ENCODE data around the gene UTP14C. TPM values are rescaled to one million over a fixed set of nuclear protein-coding genes. Genes with fewer than 3 reads are reported as not detected.
A peak's percentile ranks its signal among the peaks of the same experiment; 100 is the strongest.

Gene UTP14C
- total and polyA plus RNA-seq, 2 experiments from 2014 or later = 5.7 to 12.4 TPM

GRCh38 chr13:51997186-51997585, 27.3 kb upstream of the UTP14C start:
- Histone ChIP-seq H3K9ac (no peak overlapping the region), H2AFZ (no peak overlapping the region), H3K9me3 (ENCODE audit: low read depth) (no peaks in the 10 kb centered on the region), H3K79me2 (ENCODE audit: insufficient read depth) (no peaks in the 10 kb centered on the region), H4K20me1 (ENCODE audit: insufficient read depth) (no peaks in the 10 kb centered on the region), H3K9me2 (ENCODE audit: insufficient read depth) (no peaks in the 10 kb centered on the region), H3F3A (ENCODE audit: insufficient read depth) (no peaks in the 10 kb centered on the region), H3K4me1 (ENCODE audit: insufficient read depth) (no peaks in the 10 kb centered on the region), H3K27ac (no peak overlapping the region), H3K27me3 (replicated peaks; ENCODE audit: insufficient read depth) (peaks cover 53% of the 10 kb centered on the region), H3K4me2 (ENCODE audit: unreplicated experiment) (no peak overlapping the region), H3K36me3 (ENCODE audit: low read depth) (no peaks in the 10 kb centered on the region), H3K4me3 (no peak overlapping the region)
- in situ Hi-C loops (cut with MboI) = no loop called here
- no peak for DNase-seq
- TF ChIP-seq EZH2phosphoT487 (IDR thresholded peaks at IDR 0.05; ENCODE audit: insufficient read depth, low read depth) (no peak), EZH2 (IDR thresholded peaks at IDR 0.05; ENCODE audit: insufficient read depth, poor library complexity, severe bottlenecking) (no peak)
- WGBS, 2 experiments (ENCODE audit: low coverage in 1 of 2, low lambda C conversion rate in 2 of 2, missing lambda C conversion rate in 2 of 2) = 50 to 54% methylated on average over 2 of the region's 2 CpGs

- no peak overlapping the region for H3K4me3 ChIP-seq
- H4K20me1 ChIP-seq (ENCODE audit: insufficient read depth) = no peaks in the 10 kb centered on the region
- 35 to 38% methylated on average over 8 of the region's 8 CpGs for WGBS, 2 experiments (ENCODE audit: low coverage in 1 of 2, low lambda C conversion rate in 2 of 2, missing lambda C conversion rate in 2 of 2)
- TF ChIP-seq EZH2 (IDR thresholded peaks at IDR 0.05; ENCODE audit: insufficient read depth, poor library complexity, severe bottlenecking) (no peak), EZH2phosphoT487 (IDR thresholded peaks at IDR 0.05; ENCODE audit: insufficient read depth, low read depth) (no peak)
- H3K9me3 ChIP-seq (ENCODE audit: low read depth) = no peaks in the 10 kb centered on the region
- no peak overlapping the region for H2AFZ ChIP-seq
- no peaks in the 10 kb centered on the region for H3K4me1 ChIP-seq (ENCODE audit: insufficient read depth)
- no peaks in the 10 kb centered on the region for H3K36me3 ChIP-seq (ENCODE audit: low read depth)
- no peak overlapping the region for H3K27ac ChIP-seq
- DNase-seq = no peak
- H3K79me2 ChIP-seq (ENCODE audit: insufficient read depth) = no peaks in the 10 kb centered on the region
- H3K27me3 ChIP-seq (replicated peaks; ENCODE audit: insufficient read depth) = peaks cover 53% of the 10 kb centered on the region
- H3K9me2 ChIP-seq (ENCODE audit: insufficient read depth) = no peaks in the 10 kb centered on the region
- H3F3A ChIP-seq (ENCODE audit: insufficient read depth) = no peaks in the 10 kb centered on the region
- no peak overlapping the region for H3K4me2 ChIP-seq (ENCODE audit: unreplicated experiment)
- no peak overlapping the region for H3K9ac ChIP-seq
- in situ Hi-C loops (cut with MboI) = no loop called here
Measured at GRCh38 chr13:51997641-51998330, 26.7 kb upstream of the UTP14C start.

DNA sequence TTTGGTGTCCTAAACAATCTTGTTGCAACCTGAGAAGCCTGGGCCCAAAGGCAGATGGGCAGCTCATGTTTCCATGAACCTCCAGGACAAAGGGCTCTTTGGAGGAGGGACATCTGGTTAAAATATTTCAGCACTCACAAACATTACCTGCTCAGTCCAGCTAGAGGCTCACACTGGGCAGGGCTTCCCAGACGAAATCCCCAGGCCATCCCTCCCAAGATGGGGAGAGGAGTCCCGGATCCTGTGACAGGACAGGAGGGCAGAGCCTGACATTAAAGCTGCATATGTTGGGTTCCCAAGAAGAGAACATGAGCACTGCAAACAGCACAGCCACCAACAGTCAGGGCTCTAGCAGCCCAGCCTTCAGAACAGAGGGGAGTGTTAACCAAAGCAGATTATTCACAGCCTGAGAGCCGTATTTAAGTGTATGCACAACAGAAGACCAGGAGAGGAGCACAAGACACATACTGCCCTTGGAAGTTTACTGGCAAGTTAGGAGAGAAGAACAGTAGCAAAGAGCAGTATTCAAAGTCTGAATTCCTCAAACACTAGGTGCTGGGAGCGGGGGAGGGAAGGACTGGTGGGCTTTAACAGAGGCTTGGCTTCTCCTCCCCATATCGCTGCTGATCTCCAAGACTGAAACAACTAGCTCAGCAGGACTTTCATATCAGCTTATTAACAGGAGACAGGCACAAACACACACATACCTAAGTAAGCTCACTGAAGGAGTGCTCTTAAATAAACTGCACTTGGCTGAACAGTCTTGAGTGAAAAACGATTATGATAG, 25.6 kb upstream of the UTP14C start:
- Histone ChIP-seq H3F3A (ENCODE audit: insufficient read depth) (no peaks in the 10 kb centered on the region), H3K36me3 (ENCODE audit: low read depth) (no peaks in the 10 kb centered on the region), H3K9me3 (ENCODE audit: low read depth) (no peaks in the 10 kb centered on the region), H3K27me3 (replicated peaks; ENCODE audit: insufficient read depth) (peaks cover 49% of the 10 kb centered on the region), H3K4me3 (no peak overlapping the region), H3K79me2 (ENCODE audit: insufficient read depth) (no peaks in the 10 kb centered on the region), H4K20me1 (ENCODE audit: insufficient read depth) (no peaks in the 10 kb centered on the region), H3K4me2 (ENCODE audit: unreplicated experiment) (no peak overlapping the region), H3K9ac (no peak overlapping the region), H2AFZ (no peak overlapping the region), H3K27ac (no peak overlapping the region), H3K9me2 (ENCODE audit: insufficient read depth) (no peaks in the 10 kb centered on the region), H3K4me1 (ENCODE audit: insufficient read depth) (no peaks in the 10 kb centered on the region)
- whole genome bisulfite sequencing, 2 experiments (ENCODE audit: low coverage in 1 of 2, low lambda C conversion rate in 2 of 2, missing lambda C conversion rate in 2 of 2) = 40 to 42% methylated on average over 6 of the region's 6 CpGs
- DNase-seq = no peak
- in situ Hi-C loops (cut with MboI) = no loop called here
- no peak for TF ChIP-seq EZH2phosphoT487 (IDR thresholded peaks at IDR 0.05; ENCODE audit: insufficient read depth, low read depth)
- TF ChIP-seq EZH2 (IDR thresholded peaks at IDR 0.05; ENCODE audit: insufficient read depth, poor library complexity, severe bottlenecking) = no peak

DNA sequence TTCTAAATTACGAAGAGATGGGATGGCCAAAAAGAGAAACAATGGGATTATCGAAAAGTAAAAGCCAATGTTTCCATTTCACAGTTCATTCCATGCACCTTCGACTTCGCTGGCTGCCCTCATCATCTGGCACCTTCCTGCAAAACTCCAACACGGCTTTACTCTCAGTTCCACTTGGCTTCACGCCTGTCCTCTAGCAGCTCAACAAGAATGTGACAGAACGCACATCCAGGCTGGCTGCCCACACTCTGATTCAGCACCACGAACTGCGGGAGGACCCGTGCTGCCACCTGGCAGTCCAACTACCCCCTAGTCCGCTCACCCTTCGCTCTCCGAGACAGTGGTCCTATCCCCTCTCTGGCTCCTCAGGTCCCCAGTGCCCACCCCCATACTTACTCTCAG, 25.0 kb upstream of the UTP14C start:
- H3K27ac ChIP-seq = no peak overlapping the region
- 25 to 28% methylated on average over 13 of the region's 13 CpGs for WGBS, 2 experiments (ENCODE audit: low coverage in 1 of 2, low lambda C conversion rate in 2 of 2, missing lambda C conversion rate in 2 of 2)
- TF ChIP-seq EZH2phosphoT487 (IDR thresholded peaks at IDR 0.05; ENCODE audit: insufficient read depth, low read depth) (no peak), EZH2 (IDR thresholded peaks at IDR 0.05; ENCODE audit: insufficient read depth, poor library complexity, severe bottlenecking) (no peak)
- no peak overlapping the region for H2AFZ ChIP-seq
- no peak overlapping the region for H3K4me2 ChIP-seq (ENCODE audit: unreplicated experiment)
- peak; percentile 25 for DNase-seq
- in situ Hi-C loops (cut with MboI) = no loop called here
- no peaks in the 10 kb centered on the region for H3K9me2 ChIP-seq (ENCODE audit: insufficient read depth)
- no peak overlapping the region for H3K4me3 ChIP-seq
- H3F3A ChIP-seq (ENCODE audit: insufficient read depth) = no peaks in the 10 kb centered on the region
- H4K20me1 ChIP-seq (ENCODE audit: insufficient read depth) = no peaks in the 10 kb centered on the region
- H3K79me2 ChIP-seq (ENCODE audit: insufficient read depth) = no peaks in the 10 kb centered on the region
- no peaks in the 10 kb centered on the region for H3K36me3 ChIP-seq (ENCODE audit: low read depth)
- no peaks in the 10 kb centered on the region for H3K4me1 ChIP-seq (ENCODE audit: insufficient read depth)
- peaks cover 47% of the 10 kb centered on the region for H3K27me3 ChIP-seq (replicated peaks; ENCODE audit: insufficient read depth)
- H3K9me3 ChIP-seq (ENCODE audit: low read depth) = no peaks in the 10 kb centered on the region
- H3K9ac ChIP-seq = no peak overlapping the region
